HCT116 (cell line): Measurements from ENCODE around the gene CA10. TPM values are rescaled to one million over a fixed set of nuclear protein-coding genes. Genes with fewer than 3 reads are reported as not detected.

Experiments used
- ATAC-seq: fragments of 200-7000 bp; cut with Tn5 transposase; 2 replicates; pipeline ENCODE4 v1.9.1; 2020; ENCODE audit warnings: mild to moderate bottlenecking, moderate library complexity
- BruUV-seq: library from RNA; stranded (reverse); fragments of 400-500 nt; replicated peaks from 2 replicates; lab custom pipeline; 2021; lab: Mats Ljungman, UMichigan
- CTCF ChIA-PET: fragments of 300-600 bp; sonication (Branson Sonifier 250); formaldehyde crosslinking; loops from one replicate; lab custom pipeline; 2021; ENCODE audit warnings: antibody characterized with exemption; lab: Charles Lee
- POLR2A ChIA-PET: fragments of 300-600, 350-600 bp; sonication (Branson Sonifier 250); formaldehyde crosslinking; loops from one replicate; lab custom pipeline; 2021; ENCODE audit warnings: antibody characterized with exemption; lab: Charles Lee
- RAD21 ChIA-PET, 2 experiments: fragments of 300-600 bp; sonication (Branson Sonifier 250); formaldehyde crosslinking; loops; one replicate each; lab custom pipeline; 2023; ENCODE audit warnings: low total read pairs in 2 of 2; ENCODE audit not compliant: uncharacterized antibody in 2 of 2, unreplicated experiment in 2 of 2, low non-redundant PET in 1 of 2; lab: Charles Lee
- DNase-seq: peaks from one replicate; pipeline ENCODE4 v3.0.0-alpha.2; 2010; ENCODE audit warnings: low read depth, low spot score
- H2AFZ ChIP-seq: fragments of 200-600 bp; shearing (Covaris generic), sonication (generic); 2 replicates; pipeline ENCODE4 v1.6.1; 2017; ENCODE audit warnings: low read depth, mixed run types, mixed read lengths, antibody characterized with exemption, low read length; ENCODE audit not compliant: poor library complexity, severe bottlenecking
- H3K27ac ChIP-seq: 2 replicates; pipeline ENCODE4 v1.5.1; 2012; ENCODE audit warnings: low read depth, low read length
- H3K27me3 ChIP-seq: fragments of 200-600 bp; sonication (generic); 2 replicates; pipeline ENCODE4 v1.6.1; 2016; ENCODE audit warnings: mixed run types, low read length, mixed read lengths; ENCODE audit not compliant: insufficient read depth
- H3K36me3 ChIP-seq, 2 experiments: fragments of 200-500 bp in 1 of 2; fragments of 200-600 bp in 1 of 2; sonication (Bioruptor generic) in 1 of 2; sonication (generic) in 1 of 2; 2 replicates each; pipeline versions ENCODE4 v1.5.1 to v1.6.1; 2014 to 2016; ENCODE audit warnings: low read length in 2 of 2, inconsistent platforms in 1 of 2, mixed read lengths in 1 of 2, mixed run types in 1 of 2; ENCODE audit not compliant: insufficient read depth in 2 of 2, control insufficient read depth in 1 of 2
- H3K4me1 ChIP-seq, 2 experiments: fragments of 200-600 bp in 1 of 2; sonication (generic) in 1 of 2; 2 replicates each; pipeline versions ENCODE4 v1.5.1 to v1.6.1; 2012 to 2017; ENCODE audit warnings: low read length in 2 of 2, inconsistent platforms in 1 of 2, mild to moderate bottlenecking in 1 of 2, mixed read lengths in 1 of 2, mixed run types in 1 of 2, moderate library complexity in 1 of 2; ENCODE audit not compliant: insufficient read depth in 2 of 2, control insufficient read depth in 1 of 2
- H3K4me2 ChIP-seq: fragments of 200-600 bp; sonication (generic); 2 replicates; pipeline ENCODE4 v1.6.1; 2017; ENCODE audit warnings: mixed run types, low read length, mixed read lengths
- H3K4me3 ChIP-seq, 2 experiments: fragments of 200-600 bp in 1 of 2; sonication (generic) in 1 of 2; replicated peaks in 1 of 2; 2 replicates each; pipeline ENCODE4 v1.5.1; 2011 to 2016; ENCODE audit warnings: low read length in 2 of 2, control low read depth in 1 of 2, low read depth in 1 of 2, mild to moderate bottlenecking in 1 of 2, mixed read lengths in 1 of 2, mixed run types in 1 of 2
- H3K79me2 ChIP-seq: fragments of 200-600 bp; sonication (generic); 2 replicates; pipeline ENCODE4 v1.6.1; 2017; ENCODE audit warnings: mild to moderate bottlenecking, mixed run types, low read length, moderate library complexity, mixed read lengths; ENCODE audit not compliant: insufficient read depth
- H3K9ac ChIP-seq: fragments of 200-600 bp; sonication (generic); 2 replicates; pipeline ENCODE4 v1.6.1; 2016; ENCODE audit warnings: low read length, mixed read lengths
- H3K9me2 ChIP-seq: fragments of 200-600 bp; sonication (generic), shearing (Covaris generic); 2 replicates; pipeline ENCODE4 v1.6.1; 2017; ENCODE audit warnings: mixed run types, mild to moderate bottlenecking, moderate library complexity; ENCODE audit not compliant: insufficient read depth
- H3K9me3 ChIP-seq, 2 experiments: fragments of 200-500 bp in 1 of 2; fragments of 200-600 bp in 1 of 2; sonication (Bioruptor generic) in 1 of 2; sonication (generic) in 1 of 2; 2 replicates each; pipeline ENCODE4 v1.6.1; 2014 to 2017; ENCODE audit warnings: low read length in 2 of 2, mixed read lengths in 2 of 2, inconsistent platforms in 1 of 2, low read depth in 1 of 2, mild to moderate bottlenecking in 1 of 2, mixed run types in 1 of 2, moderate library complexity in 1 of 2; ENCODE audit not compliant: control insufficient read depth in 1 of 2, insufficient read depth in 1 of 2
- H4K20me1 ChIP-seq: fragments of 200-600 bp; sonication (generic), shearing (Covaris generic); 2 replicates; pipeline ENCODE4 v1.6.1; 2017; ENCODE audit warnings: mixed run types, mild to moderate bottlenecking, moderate library complexity; ENCODE audit not compliant: insufficient read depth
- CEBPB ChIP-seq: IDR thresholded peaks from 2 replicates; pipeline ENCODE4 v1.6.1; 2012; ENCODE audit warnings: low read depth
- EGR1 ChIP-seq: IDR thresholded peaks from 2 replicates; pipeline ENCODE4 v1.6.1; 2012; ENCODE audit warnings: low read depth
- ELF1 ChIP-seq: IDR thresholded peaks from 2 replicates; pipeline ENCODE4 v1.6.1; 2012; ENCODE audit warnings: low read depth, borderline replicate concordance
- FOSL1 ChIP-seq: IDR thresholded peaks from 2 replicates; pipeline ENCODE4 v1.6.1; 2012; ENCODE audit warnings: low read depth
- REST ChIP-seq: IDR thresholded peaks from 2 replicates; pipeline ENCODE4 v1.6.1; 2012; ENCODE audit warnings: low read depth
- SRF ChIP-seq: IDR thresholded peaks from 2 replicates; pipeline ENCODE4 v1.6.1; 2012; ENCODE audit warnings: low read depth
- TCF7L2 ChIP-seq: IDR thresholded peaks from 2 replicates; pipeline ENCODE4 v1.7.0; 2011; ENCODE audit warnings: borderline replicate concordance, inconsistent platforms; ENCODE audit not compliant: insufficient read depth, insufficient read length; ENCODE audit errors: extremely low read depth
- YY1 ChIP-seq: IDR thresholded peaks from 2 replicates; pipeline ENCODE4 v1.6.1; 2011; ENCODE audit warnings: low read length, low read depth, moderate library complexity, mild to moderate bottlenecking; ENCODE audit not compliant: insufficient replicate concordance; ENCODE audit errors: extremely low read depth
- ZBTB33 ChIP-seq: IDR thresholded peaks from 2 replicates; pipeline ENCODE4 v1.6.1; 2011; ENCODE audit warnings: mild to moderate bottlenecking, low read length, moderate library complexity; ENCODE audit not compliant: insufficient replicate concordance; ENCODE audit errors: extremely low read depth
- ZNF274 ChIP-seq: fragments of 200-500 bp; sonication (Bioruptor generic); IDR thresholded peaks from 2 replicates; pipeline ENCODE4 v1.6.1; 2014; ENCODE audit warnings: mild to moderate bottlenecking, low read depth, low read length, inconsistent platforms
- intact Hi-C: fragments of 100-400 bp; cut with micrococcal nuclease; formaldehyde crosslinking; loops from 2 replicates; pipeline ENCODE4 v1.10.0; 2022
- total RNA-seq: library from RNA; stranded (reverse); gene quantifications from one replicate; pipeline ENCODE4 v1.2.1, GENCODE V29; 2021; ENCODE audit not compliant: unreplicated experiment
- TF ChIP-seq, protein P1 (sequence below), 3 experiments: fragments of 200-600 bp in 1 of 3; sonication (generic) in 1 of 3; IDR thresholded peaks in 2 of 3; conservative IDR thresholded peaks in 1 of 3; 2 replicates each; pipeline ENCODE4 v1.5.1; 2012 to 2017; ENCODE audit warnings: low read depth in 2 of 3, low read length in 2 of 3, antibody characterized with exemption in 1 of 3, borderline replicate concordance in 1 of 3, control low read depth in 1 of 3, mild to moderate bottlenecking in 1 of 3, mixed read lengths in 1 of 3, mixed run types in 1 of 3, moderate library complexity in 1 of 3; ENCODE audit not compliant: insufficient read depth in 1 of 3
- TF ChIP-seq, protein P2 (sequence below): IDR thresholded peaks from 2 replicates; pipeline ENCODE4 v1.6.1; 2012

CA10 gene
- total RNA-seq, 1 experiment from 2014 or later: not detected

DNA sequence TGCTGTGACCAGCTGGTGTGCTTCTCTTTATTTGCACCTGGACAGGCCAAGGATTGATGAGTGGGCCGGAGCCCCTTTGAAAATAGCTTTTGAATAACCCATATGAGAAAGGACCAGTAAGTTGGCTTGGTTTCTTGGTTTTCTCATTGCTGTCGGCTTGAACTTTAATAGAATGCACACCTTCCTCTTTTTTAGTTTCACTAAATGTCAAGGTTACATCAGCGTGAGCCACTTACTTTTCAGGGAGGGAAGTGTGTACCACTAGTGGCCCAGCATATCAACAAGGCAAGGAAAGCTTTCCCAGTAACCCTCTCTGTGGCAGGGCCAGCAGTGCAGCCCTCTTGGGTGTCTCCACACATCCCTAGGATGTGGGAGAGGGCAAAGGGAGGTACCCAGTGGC lies 433.3 kb downstream of the CA10 start:
- no peaks in the 10 kb centered on the region for H3K36me3 ChIP-seq
- no peak overlapping the region for H3K4me3 ChIP-seq
- TF ChIP-seq ZNF274 (no peak), EGR1 (no peak), FOSL1 (no peak), TCF7L2 (no peak), SRF (no peak), ZBTB33 (no peak), YY1 (no peak), CEBPB (no peak), REST (no peak), ELF1 (no peak)
- TF ChIP-seq, protein P1, sequence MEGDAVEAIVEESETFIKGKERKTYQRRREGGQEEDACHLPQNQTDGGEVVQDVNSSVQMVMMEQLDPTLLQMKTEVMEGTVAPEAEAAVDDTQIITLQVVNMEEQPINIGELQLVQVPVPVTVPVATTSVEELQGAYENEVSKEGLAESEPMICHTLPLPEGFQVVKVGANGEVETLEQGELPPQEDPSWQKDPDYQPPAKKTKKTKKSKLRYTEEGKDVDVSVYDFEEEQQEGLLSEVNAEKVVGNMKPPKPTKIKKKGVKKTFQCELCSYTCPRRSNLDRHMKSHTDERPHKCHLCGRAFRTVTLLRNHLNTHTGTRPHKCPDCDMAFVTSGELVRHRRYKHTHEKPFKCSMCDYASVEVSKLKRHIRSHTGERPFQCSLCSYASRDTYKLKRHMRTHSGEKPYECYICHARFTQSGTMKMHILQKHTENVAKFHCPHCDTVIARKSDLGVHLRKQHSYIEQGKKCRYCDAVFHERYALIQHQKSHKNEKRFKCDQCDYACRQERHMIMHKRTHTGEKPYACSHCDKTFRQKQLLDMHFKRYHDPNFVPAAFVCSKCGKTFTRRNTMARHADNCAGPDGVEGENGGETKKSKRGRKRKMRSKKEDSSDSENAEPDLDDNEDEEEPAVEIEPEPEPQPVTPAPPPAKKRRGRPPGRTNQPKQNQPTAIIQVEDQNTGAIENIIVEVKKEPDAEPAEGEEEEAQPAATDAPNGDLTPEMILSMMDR (IDR thresholded peaks at IDR 0.05 in 2 of 3, conservative IDR thresholded peaks at IDR 0.05 in 1 of 3; ENCODE audit: borderline replicate concordance in 1 of 3, insufficient read depth in 1 of 3, low read depth in 2 of 3, low read length in 2 of 3): no peak
- TF ChIP-seq, protein P2, sequence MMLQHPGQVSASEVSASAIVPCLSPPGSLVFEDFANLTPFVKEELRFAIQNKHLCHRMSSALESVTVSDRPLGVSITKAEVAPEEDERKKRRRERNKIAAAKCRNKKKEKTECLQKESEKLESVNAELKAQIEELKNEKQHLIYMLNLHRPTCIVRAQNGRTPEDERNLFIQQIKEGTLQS: no peak
- TF ChIP-seq, all 23 proteins: peak for 0
- intact Hi-C loops: no loop called here
- DNase-seq (no peak), ATAC-seq (no peak)
- Histone ChIP-seq H4K20me1 (no peaks in the 10 kb centered on the region), H3K4me2 (no peak overlapping the region), H3K79me2 (no peaks in the 10 kb centered on the region), H3K9me3 (no peaks in the 10 kb centered on the region), H3K9ac (no peak overlapping the region), H3K27ac (no peak overlapping the region), H3K9me2 (no peaks in the 10 kb centered on the region), H3K4me1 (no peaks in the 10 kb centered on the region), H2AFZ (no peak overlapping the region), H3K27me3 (peaks cover 27% of the 10 kb centered on the region; the same call in 1 of the 2 replicates)
- ChIA-PET RAD21 (no interaction called here), POLR2A (no interaction called here), CTCF (no interaction called here)
- BruUV-seq: no TSS peak
